Esophagus (tissue), 2 donors: ENCODE data around the gene CCDC182. TPM values are rescaled to one million over a fixed set of nuclear protein-coding genes. Genes with fewer than 3 reads are reported as not detected.

Experiments used
- H3K27ac ChIP-seq, 2 donors: one replicate each; pipeline ENCODE4 v1.5.1; 2013; ENCODE audit warnings: low read depth in 2 of 2, mild to moderate bottlenecking in 2 of 2, inconsistent platforms in 1 of 2, low read length in 1 of 2, moderate library complexity in 1 of 2
- H3K27me3 ChIP-seq, 2 donors: one replicate each; pipeline ENCODE4 v1.6.1; 2013; ENCODE audit warnings: low read length in 2 of 2, control low read depth in 1 of 2, mild to moderate bottlenecking in 1 of 2; ENCODE audit not compliant: insufficient read depth in 2 of 2, control insufficient read depth in 1 of 2
- H3K36me3 ChIP-seq, 2 donors: one replicate each; pipeline ENCODE4 v1.6.1; 2013; ENCODE audit warnings: low read length in 1 of 2; ENCODE audit not compliant: control insufficient read depth in 2 of 2, insufficient read depth in 2 of 2
- H3K4me1 ChIP-seq, 2 donors: one replicate each; pipeline ENCODE4 v1.6.1; 2013; ENCODE audit warnings: low read length in 1 of 2; ENCODE audit not compliant: control insufficient read depth in 2 of 2, insufficient read depth in 2 of 2
- H3K4me3 ChIP-seq, 2 donors: one replicate each; pipeline ENCODE4 v1.5.1; 2013; ENCODE audit warnings: low read length in 2 of 2, mild to moderate bottlenecking in 2 of 2, low read depth in 1 of 2, moderate library complexity in 1 of 2
- H3K9me3 ChIP-seq, 2 donors: one replicate each; pipeline ENCODE4 v1.6.1; 2013; ENCODE audit warnings: mild to moderate bottlenecking in 2 of 2, low read depth in 1 of 2, low read length in 1 of 2, moderate library complexity in 1 of 2; ENCODE audit not compliant: control insufficient read depth in 2 of 2, insufficient read depth in 1 of 2
- WGBS, 2 donors: extraction: QIAGEN DNeasy Blood & Tissue Kit; methylation state at CpG; one replicate each; pipeline ENCODE4 v1.1.7; 2013; 5-methylcytosine and 5-hydroxymethylcytosine counted together
- polyA plus RNA-seq, 2 donors: library from polyadenylated mRNA; stranded (reverse); fragments of 200-250 nt; gene quantifications; one replicate each; pipeline ENCODE4 v1.2.3, GENCODE V29; 2013
- donor health status: healthy with polysubstance abuse.
- donor health status: Bipolar disorder and iron deficiency.

The CCDC182 gene
- polyA plus RNA-seq, 2 donors: not detected

DNA sequence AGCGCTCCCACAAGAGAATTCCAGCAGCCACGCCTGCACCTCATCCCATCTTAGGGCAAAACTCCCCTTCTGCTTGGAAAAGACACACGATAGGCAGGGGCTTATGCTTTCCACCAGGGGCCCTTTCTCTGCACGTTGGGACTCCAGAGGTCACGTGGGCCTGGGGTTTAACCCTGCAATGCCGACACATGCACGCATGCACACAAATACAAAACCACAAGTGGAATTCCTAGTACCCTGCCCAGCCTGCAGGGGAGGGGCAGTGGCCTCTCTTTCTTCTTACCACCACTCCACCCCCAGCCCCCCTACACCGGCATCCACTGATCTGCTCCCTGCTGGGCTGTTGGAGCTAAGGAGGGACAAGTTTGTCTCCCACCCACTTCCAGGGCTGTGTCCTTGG is 16.8 kb upstream of the CCDC182 start:
- WGBS, 2 donors: 63 to 68% methylated on average over 8 of the region's 8 CpGs
- Histone ChIP-seq H3K27me3 (no peaks in the 10 kb centered on the region), H3K9me3 (no peaks in the 10 kb centered on the region), H3K4me3 (no peak overlapping the region), H3K36me3 (no peaks in the 10 kb centered on the region), H3K4me1 (peaks cover 0 to 2% of the 10 kb centered on the region in 2 donors), H3K27ac (no peak overlapping the region)

DNA sequence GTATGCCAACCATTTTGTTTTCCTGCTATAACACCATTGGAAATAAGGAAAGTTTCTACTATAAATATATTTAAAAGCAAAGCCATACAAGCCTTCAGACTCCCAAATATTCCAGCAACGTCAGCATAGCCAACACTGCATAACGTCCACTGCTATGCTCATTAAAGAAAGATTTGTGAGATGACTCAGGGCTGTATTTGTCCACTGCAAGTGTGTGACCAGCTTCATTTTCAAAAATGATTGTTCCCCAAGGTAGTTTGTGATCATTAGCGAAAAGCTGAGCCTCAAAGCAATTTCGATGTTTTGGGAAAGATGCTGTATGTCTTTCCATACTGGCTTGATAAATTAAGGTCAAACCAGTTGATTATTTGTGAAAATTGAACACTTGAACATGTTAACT is 14.9 kb upstream of the CCDC182 start:
- no peaks in the 10 kb centered on the region for H3K4me1 ChIP-seq
- 79 to 85% methylated on average over 4 of the region's 4 CpGs for WGBS, 2 donors
- H3K4me3 ChIP-seq: no peak overlapping the region
- H3K9me3 ChIP-seq: no peaks in the 10 kb centered on the region
- no peak overlapping the region for H3K27ac ChIP-seq
- no peaks in the 10 kb centered on the region for H3K27me3 ChIP-seq
- no peaks in the 10 kb centered on the region for H3K36me3 ChIP-seq

DNA sequence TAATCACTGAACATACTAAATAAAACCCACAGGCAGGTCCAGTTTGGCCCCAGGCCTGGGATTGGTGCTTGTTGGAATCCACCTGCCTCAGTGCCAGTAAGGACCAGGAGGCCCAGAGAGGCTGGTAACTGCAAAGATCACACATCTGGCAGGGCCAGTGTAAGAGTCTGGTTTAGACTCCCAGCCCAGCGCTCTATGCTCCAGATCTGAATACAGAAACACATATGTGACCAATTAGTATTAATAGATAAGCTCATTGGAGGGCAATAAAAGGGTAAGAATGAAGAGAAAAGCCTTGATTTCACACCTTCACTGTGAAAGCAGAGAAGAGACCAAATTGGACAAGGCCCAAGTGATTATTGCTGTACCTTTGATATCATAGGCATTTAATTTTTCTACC is 13.6 kb upstream of the CCDC182 start:
- Histone ChIP-seq H3K36me3 (no peaks in the 10 kb centered on the region), H3K27me3 (no peaks in the 10 kb centered on the region), H3K4me3 (no peak overlapping the region), H3K9me3 (no peaks in the 10 kb centered on the region), H3K27ac (no peak overlapping the region), H3K4me1 (no peaks in the 10 kb centered on the region)
- 95 to 96% methylated on average over 1 of the region's 1 CpG for WGBS, 2 donors

DNA sequence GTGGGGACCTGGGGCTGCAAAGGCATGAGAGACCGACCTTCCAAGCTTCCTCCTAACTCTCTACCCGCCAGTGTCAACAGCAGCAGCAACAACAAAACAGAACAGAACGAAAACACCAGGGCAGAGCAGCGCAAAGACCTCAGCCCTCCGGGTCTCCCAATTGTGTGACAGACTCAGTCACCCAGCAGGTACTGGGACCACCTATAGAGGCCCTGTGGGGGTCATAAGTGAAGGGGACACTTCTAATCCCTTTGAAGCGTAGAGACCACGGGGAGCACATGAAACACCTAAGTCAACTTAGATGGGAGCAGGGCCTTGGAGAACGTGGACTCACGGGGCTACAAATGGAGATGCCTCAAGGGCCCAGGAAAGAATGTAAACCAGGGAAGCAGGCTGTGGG is 12.6 kb upstream of the CCDC182 start:
- H3K9me3 ChIP-seq: no peaks in the 10 kb centered on the region
- H3K4me1 ChIP-seq: no peaks in the 10 kb centered on the region
- no peak overlapping the region for H3K27ac ChIP-seq
- no peaks in the 10 kb centered on the region for H3K36me3 ChIP-seq
- no peak overlapping the region for H3K4me3 ChIP-seq
- WGBS, 2 donors: 84 to 87% methylated on average over 9 of the region's 9 CpGs
- no peaks in the 10 kb centered on the region for H3K27me3 ChIP-seq

DNA sequence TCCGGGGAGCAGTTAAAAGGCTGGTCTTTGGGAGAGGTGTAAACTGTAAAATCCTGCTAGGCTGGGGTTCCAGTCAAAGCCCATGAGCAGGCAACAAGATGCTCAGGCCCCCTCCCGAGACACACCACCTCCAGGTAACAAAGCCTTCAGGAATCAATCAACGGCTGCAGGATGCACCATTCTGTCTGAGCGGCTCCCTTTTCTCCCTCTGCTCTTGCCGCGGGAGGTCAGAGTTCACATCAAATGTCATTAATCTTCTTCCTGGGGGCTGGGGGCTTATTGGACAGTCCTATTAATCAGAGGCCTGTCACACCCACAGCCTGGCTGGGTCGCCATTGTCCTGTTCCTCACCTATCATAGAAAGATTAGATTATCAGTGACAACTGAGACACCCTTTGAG is 11.9 kb upstream of the CCDC182 start:
- Histone ChIP-seq H3K36me3 (no peaks in the 10 kb centered on the region), H3K4me3 (no peak overlapping the region), H3K9me3 (no peaks in the 10 kb centered on the region), H3K27me3 (no peaks in the 10 kb centered on the region), H3K4me1 (no peaks in the 10 kb centered on the region), H3K27ac (no peak overlapping the region)
- whole genome bisulfite sequencing, 2 donors: 66 to 70% methylated on average over 7 of the region's 7 CpGs

DNA sequence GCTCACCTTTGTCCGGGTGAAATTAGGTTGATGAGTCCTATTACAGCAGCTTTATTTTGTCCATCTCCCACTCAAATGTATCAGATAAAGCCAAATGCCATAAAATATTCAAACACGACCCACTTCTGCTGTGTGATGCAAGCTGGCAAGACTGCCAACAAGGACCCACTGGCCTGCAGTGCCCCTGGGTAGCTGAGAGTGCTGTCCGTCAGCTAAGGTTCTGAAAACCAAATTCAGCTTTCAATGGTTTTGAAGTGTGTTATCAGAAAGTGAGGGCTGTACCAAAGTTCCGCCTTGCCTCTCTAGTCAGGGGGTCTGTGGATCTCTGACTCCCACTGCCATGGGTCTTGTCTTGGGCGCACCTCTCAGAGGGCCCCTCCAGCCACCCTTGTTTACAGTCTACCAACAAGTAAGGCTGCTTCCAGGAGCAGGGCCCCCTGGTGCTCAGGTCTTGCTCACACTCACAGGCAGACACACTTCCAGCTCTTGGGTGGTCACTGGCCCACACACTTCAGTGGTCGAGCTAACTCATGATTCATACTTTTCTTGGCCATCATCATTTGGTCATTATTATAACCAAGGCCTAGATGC is 10.5 kb upstream of the CCDC182 start:
- H3K27ac ChIP-seq: no peak overlapping the region
- no peaks in the 10 kb centered on the region for H3K36me3 ChIP-seq
- H3K9me3 ChIP-seq: no peaks in the 10 kb centered on the region
- H3K4me1 ChIP-seq: no peaks in the 10 kb centered on the region
- no peak overlapping the region for H3K4me3 ChIP-seq
- no peaks in the 10 kb centered on the region for H3K27me3 ChIP-seq
- WGBS, 2 donors: 83 to 84% methylated on average over 6 of the region's 6 CpGs

DNA sequence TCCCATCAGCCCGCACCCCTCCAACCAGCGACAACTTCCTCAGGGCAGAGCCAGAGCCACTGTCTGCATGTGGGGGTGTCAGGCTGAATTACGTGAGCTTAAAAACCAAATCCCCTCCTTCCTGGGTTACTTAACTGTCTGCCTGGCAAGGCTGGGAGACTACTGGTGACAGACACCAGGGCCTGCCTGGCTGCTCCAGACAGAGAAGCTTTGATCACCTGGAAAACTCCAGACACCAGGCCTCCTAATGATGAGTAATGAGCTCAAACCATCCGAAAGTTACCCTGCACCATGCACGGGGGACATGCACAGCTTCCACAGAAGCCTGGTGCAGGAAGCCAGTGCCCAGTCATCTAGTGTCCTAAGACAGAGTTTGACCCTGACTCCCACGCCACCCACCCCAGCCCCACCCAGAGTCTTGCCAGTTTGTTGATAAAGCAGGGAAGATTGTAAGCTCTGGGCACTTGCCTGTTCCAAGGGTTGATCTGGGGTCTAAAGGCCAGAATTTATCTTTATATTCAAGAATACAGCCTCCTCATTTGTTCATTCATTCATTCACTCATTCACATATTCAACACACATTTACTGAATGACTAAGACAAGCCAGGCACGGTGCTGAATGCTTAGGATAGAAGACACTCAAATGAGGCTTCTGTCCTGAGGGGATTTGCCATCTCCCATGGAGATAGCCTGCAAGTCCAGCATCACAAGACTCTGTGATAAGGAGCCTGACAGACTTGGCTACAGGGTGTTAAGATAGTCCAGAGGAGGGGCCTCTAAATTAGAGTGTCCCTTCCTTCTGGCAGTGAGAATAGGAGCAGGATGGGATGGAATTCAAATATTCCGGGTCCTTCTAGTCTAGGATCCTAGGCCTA is 7.2 kb upstream of the CCDC182 start:
- Histone ChIP-seq H3K27ac (no peak overlapping the region), H3K27me3 (no peaks in the 10 kb centered on the region), H3K4me3 (no peak overlapping the region), H3K36me3 (no peaks in the 10 kb centered on the region), H3K9me3 (no peaks in the 10 kb centered on the region), H3K4me1 (no peaks in the 10 kb centered on the region)
- 85 to 88% methylated on average over 8 of the region's 8 CpGs for WGBS, 2 donors

DNA sequence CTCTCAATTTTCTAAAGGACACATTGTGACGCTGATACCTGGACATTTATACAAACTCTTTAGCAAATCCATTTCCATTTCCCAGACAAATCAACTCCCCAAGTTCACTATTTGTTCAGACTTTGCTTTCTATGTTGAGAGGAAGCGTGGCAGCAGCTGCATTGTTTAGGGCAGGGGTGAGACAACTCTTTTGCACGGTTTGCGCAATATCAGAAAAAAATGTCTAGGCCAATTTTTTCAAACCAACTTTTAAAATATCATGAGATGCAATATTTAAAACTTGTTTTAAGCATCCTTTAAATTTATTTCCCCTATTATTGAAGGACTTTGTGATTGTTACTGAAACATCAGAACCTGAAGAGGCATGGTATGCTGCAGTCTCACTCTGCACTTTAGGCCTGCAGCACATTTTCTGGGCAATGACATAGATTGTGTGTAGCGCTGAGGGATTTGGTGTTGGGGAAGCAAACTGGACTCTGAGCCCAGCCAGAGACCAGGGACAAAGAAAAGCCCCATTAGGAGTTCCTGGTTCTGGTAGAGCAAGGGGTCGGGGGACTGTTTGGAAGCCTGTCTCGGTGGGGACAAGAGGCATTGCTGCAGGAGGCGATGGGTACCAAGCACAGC is 6.4 kb upstream of the CCDC182 start:
- 88 to 89% methylated on average over 8 of the region's 8 CpGs for WGBS, 2 donors

DNA sequence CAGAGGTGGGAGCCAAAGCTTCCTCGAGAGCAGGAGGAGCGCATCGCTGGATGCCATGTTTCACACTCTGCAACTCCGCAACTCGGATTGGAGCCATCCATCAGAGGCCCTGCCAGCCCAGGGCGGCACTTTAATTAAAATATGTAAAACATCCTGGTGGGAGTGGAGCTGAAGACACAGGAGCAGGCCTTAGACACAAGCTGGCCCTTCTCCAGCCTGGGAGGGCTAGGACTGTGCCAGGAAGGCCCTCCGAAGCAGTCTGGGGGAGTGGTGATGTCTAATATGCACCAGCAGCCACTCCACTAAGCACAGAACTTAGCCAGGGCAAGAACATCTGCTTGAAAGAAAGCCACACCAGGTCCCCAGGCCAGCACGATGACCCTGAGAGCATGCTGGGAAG is 5.8 kb upstream of the CCDC182 start:
- Histone ChIP-seq H3K27ac (no peak overlapping the region), H3K9me3 (no peaks in the 10 kb centered on the region), H3K4me1 (no peaks in the 10 kb centered on the region), H3K36me3 (no peaks in the 10 kb centered on the region), H3K4me3 (no peak overlapping the region), H3K27me3 (no peaks in the 10 kb centered on the region)
- WGBS, 2 donors: 69 to 70% methylated on average over 8 of the region's 8 CpGs

More for the DNA sequence above, 6.4 kb upstream of the CCDC182 start:
- no peak overlapping the region for H3K4me3 ChIP-seq
- H3K9me3 ChIP-seq: no peaks in the 10 kb centered on the region
- H3K4me1 ChIP-seq: no peaks in the 10 kb centered on the region
- no peaks in the 10 kb centered on the region for H3K27me3 ChIP-seq
- H3K36me3 ChIP-seq: no peaks in the 10 kb centered on the region
- no peak overlapping the region for H3K27ac ChIP-seq
